Amniotic stem cell (primary cell): ENCODE data around the gene DSTN.

Experiments used
- DNase-seq: peaks from one replicate; lab custom pipeline; 2025; lab: John Stamatoyannopoulos, UW

Gene DSTN

GRCh38 chr20:17549131-17549530, 20.7 kb upstream of the DSTN start:
- DNase-seq: no peak

GRCh38 chr20:17555106-17555505, 14.8 kb upstream of the DSTN start:
- DNase-seq: no peak

- no peak for DNase-seq
Measured at GRCh38 chr20:17556837-17557674, 12.8 kb upstream of the DSTN start.

- DNase-seq: peak; percentile 56
Measured at GRCh38 chr20:17557675-17558006, 12.2 kb upstream of the DSTN start.

- DNase-seq: peak; percentile 87
Measured at GRCh38 chr20:17558154-17558940, 11.5 kb upstream of the DSTN start.

GRCh38 chr20:17558941-17559304, 11.0 kb upstream of the DSTN start:
- no peak for DNase-seq

- no peak for DNase-seq
Measured at GRCh38 chr20:17559338-17559737, 10.5 kb upstream of the DSTN start.

GRCh38 chr20:17560344-17561074, 9.4 kb upstream of the DSTN start:
- DNase-seq: no peak

- DNase-seq: peak; percentile 36
Measured at GRCh38 chr20:17562804-17563305, 7.0 kb upstream of the DSTN start.

- no peak for DNase-seq
Measured at GRCh38 chr20:17565169-17565845, 4.6 kb upstream of the DSTN start.

GRCh38 chr20:17566345-17566744, 3.5 kb upstream of the DSTN start:
- DNase-seq: no peak

GRCh38 chr20:17568045-17568788, 1.7 kb upstream of the DSTN start:
- DNase-seq: no peak

GRCh38 chr20:17568972-17569521, 828 bp upstream of the DSTN start:
- DNase-seq: peak; percentile 98

GRCh38 chr20:17570347-17571152, 675 bp downstream of the DSTN start:
- no peak for DNase-seq

GRCh38 chr20:17571153-17571527, 1.3 kb downstream of the DSTN start:
- no peak for DNase-seq

GRCh38 chr20:17572034-17572638, 2.3 kb downstream of the DSTN start:
- DNase-seq: no peak

- no peak for DNase-seq
Measured at GRCh38 chr20:17573463-17573862, 3.6 kb downstream of the DSTN start.

- no peak for DNase-seq
Measured at GRCh38 chr20:17576215-17576614, 6.3 kb downstream of the DSTN start.

GRCh38 chr20:17579369-17580039, 9.6 kb downstream of the DSTN start:
- DNase-seq: no peak
